H9 (cell line): ENCODE measurements around the gene ALMS1. TPM values are rescaled to one million over a fixed set of nuclear protein-coding genes. Genes with fewer than 3 reads are reported as not detected.

Source experiments
- DNase-seq: peaks from one replicate; pipeline ENCODE4 v3.0.0-alpha.2; 2017
- H2AFZ ChIP-seq: one replicate; pipeline ENCODE4 v1.6.1; 2013; ENCODE audit warnings: mild to moderate bottlenecking, low read length, control low read depth, moderate library complexity
- H2AK5ac ChIP-seq: 2 replicates; pipeline ENCODE4 v1.6.1; 2013; ENCODE audit warnings: low read length, control low read depth, mixed read lengths; ENCODE audit not compliant: insufficient read length
- H2BK120ac ChIP-seq: one replicate; pipeline ENCODE4 v1.6.1; 2013; ENCODE audit warnings: low read depth, mild to moderate bottlenecking, low read length, control low read depth, inconsistent platforms; ENCODE audit not compliant: poor library complexity, severe bottlenecking
- H2BK12ac ChIP-seq: 2 replicates; pipeline ENCODE4 v1.6.1; 2013; ENCODE audit warnings: low read length, control low read depth, mixed read lengths, low read depth; ENCODE audit not compliant: insufficient read length
- H2BK15ac ChIP-seq: 2 replicates; pipeline ENCODE4 v1.6.1; 2013; ENCODE audit warnings: low read depth, low read length, control low read depth
- H2BK20ac ChIP-seq: one replicate; pipeline ENCODE4 v1.6.1; 2013; ENCODE audit warnings: low read depth, mild to moderate bottlenecking, low read length, control low read depth, inconsistent platforms; ENCODE audit not compliant: poor library complexity, severe bottlenecking
- H2BK5ac ChIP-seq: 2 replicates; pipeline ENCODE4 v1.6.1; 2013; ENCODE audit warnings: low read length, control low read depth, mixed read lengths; ENCODE audit not compliant: insufficient read length
- H3K14ac ChIP-seq: 2 replicates; pipeline ENCODE4 v1.6.1; 2013; ENCODE audit warnings: low read length, control low read depth; ENCODE audit not compliant: insufficient read depth
- H3K18ac ChIP-seq: 2 replicates; pipeline ENCODE4 v1.6.1; 2013; ENCODE audit warnings: low read depth, mild to moderate bottlenecking, mixed read lengths, low read length, control low read depth; ENCODE audit not compliant: insufficient read length
- H3K23ac ChIP-seq: 2 replicates; pipeline ENCODE4 v1.6.1; 2013; ENCODE audit warnings: low read length, control low read depth, mixed read lengths, low read depth; ENCODE audit not compliant: insufficient read length
- H3K23me2 ChIP-seq: 2 replicates; pipeline ENCODE4 v1.6.1; 2013; ENCODE audit warnings: low read depth, mild to moderate bottlenecking, mixed read lengths, low read length, control low read depth; ENCODE audit not compliant: insufficient read length, poor library complexity, severe bottlenecking
- H3K27ac ChIP-seq: 2 replicates; pipeline ENCODE4 v1.5.1; 2013; ENCODE audit warnings: low read length, control low read depth, mixed read lengths, low read depth; ENCODE audit not compliant: insufficient read length
- H3K27me3 ChIP-seq: 2 replicates; pipeline ENCODE4 v1.6.1; 2013; ENCODE audit warnings: low read length, control low read depth, inconsistent platforms; ENCODE audit not compliant: insufficient read depth
- H3K4ac ChIP-seq: 2 replicates; pipeline ENCODE4 v1.6.1; 2013; ENCODE audit warnings: low read depth, mild to moderate bottlenecking, control low read depth, inconsistent platforms, low read length, moderate library complexity
- H3K4me1 ChIP-seq: 2 replicates; pipeline ENCODE4 v1.6.1; 2013; ENCODE audit warnings: low read length, control low read depth, inconsistent platforms; ENCODE audit not compliant: insufficient read depth
- H3K4me2 ChIP-seq: 2 replicates; pipeline ENCODE4 v1.6.1; 2013; ENCODE audit warnings: low read length, control low read depth, mixed read lengths; ENCODE audit not compliant: insufficient read length, insufficient read depth
- H3K56ac ChIP-seq: 2 replicates; pipeline ENCODE4 v1.6.1; 2013; ENCODE audit warnings: low read depth, mild to moderate bottlenecking, mixed read lengths, low read length, control low read depth; ENCODE audit not compliant: insufficient read length
- H3K79me1 ChIP-seq: 2 replicates; pipeline ENCODE4 v1.6.1; 2013; ENCODE audit warnings: low read depth, mild to moderate bottlenecking, moderate library complexity, low read length, control low read depth, inconsistent platforms; ENCODE audit not compliant: insufficient read depth, poor library complexity, severe bottlenecking
- H3K79me2 ChIP-seq: 2 replicates; pipeline ENCODE4 v1.6.1; 2013; ENCODE audit warnings: low read length, control low read depth, inconsistent platforms; ENCODE audit not compliant: insufficient read depth
- H3K9ac ChIP-seq: 2 replicates; pipeline ENCODE4 v1.6.1; 2013; ENCODE audit warnings: low read length, control low read depth, mixed read lengths; ENCODE audit not compliant: insufficient read length; ENCODE audit errors: extremely low read depth
- H3K9me3 ChIP-seq: one replicate; pipeline ENCODE4 v1.6.1; 2013; ENCODE audit warnings: low read depth, low read length, inconsistent platforms; ENCODE audit not compliant: control insufficient read depth
- H3T11ph ChIP-seq: one replicate; pipeline ENCODE4 v1.6.1; 2013; ENCODE audit warnings: mild to moderate bottlenecking, low read length, control low read depth, inconsistent platforms
- H4K20me1 ChIP-seq: one replicate; pipeline ENCODE4 v1.6.1; 2013; ENCODE audit not compliant: control insufficient read depth, insufficient read length, insufficient read depth
- H4K5ac ChIP-seq: 2 replicates; pipeline ENCODE4 v1.6.1; 2013; ENCODE audit warnings: low read depth, mild to moderate bottlenecking, mixed read lengths, low read length, control low read depth; ENCODE audit not compliant: insufficient read length
- H4K8ac ChIP-seq: replicated peaks from 2 replicates; pipeline ENCODE4 v1.6.1; 2013; ENCODE audit warnings: low read length, control low read depth, mixed read lengths, low read depth; ENCODE audit not compliant: insufficient read length
- H4K91ac ChIP-seq: 2 replicates; pipeline ENCODE4 v1.6.1; 2013; ENCODE audit warnings: low read depth, mild to moderate bottlenecking, moderate library complexity, mixed read lengths, low read length, control low read depth; ENCODE audit not compliant: insufficient read length
- H3K27ac Mint-ChIP-seq, 3 experiments: 2 replicates in 2 of 3; 3 replicates in 1 of 3; pipeline ENCODE4 v1.8.0; 2020 to 2021; ENCODE audit warnings: mixed read lengths in 3 of 3, mild to moderate bottlenecking in 1 of 3, moderate library complexity in 1 of 3
- H3K27me3 Mint-ChIP-seq: 2 replicates; pipeline ENCODE4 v1.8.0; 2021; ENCODE audit warnings: low read depth, mild to moderate bottlenecking, moderate library complexity, mixed read lengths
- H3K36me3 Mint-ChIP-seq, 3 experiments: 2 replicates in 2 of 3; 3 replicates in 1 of 3; pipeline ENCODE4 v1.8.0; 2020 to 2021; ENCODE audit warnings: low read depth in 3 of 3, mixed read lengths in 3 of 3; ENCODE audit not compliant: insufficient read depth in 1 of 3
- H3K4me1 Mint-ChIP-seq, 2 experiments: 2 replicates each; pipeline ENCODE4 v1.8.0; 2020; ENCODE audit warnings: mixed read lengths in 2 of 2
- H3K4me3 Mint-ChIP-seq, 2 experiments: 2 replicates in 1 of 2; 3 replicates in 1 of 2; pipeline ENCODE4 v1.8.0; 2020 to 2021; ENCODE audit warnings: mild to moderate bottlenecking in 2 of 2, mixed read lengths in 2 of 2, moderate library complexity in 1 of 2
- H3K9me3 Mint-ChIP-seq, 2 experiments: 2 replicates in 1 of 2; 3 replicates in 1 of 2; pipeline ENCODE4 v1.8.0; 2020; ENCODE audit warnings: mild to moderate bottlenecking in 2 of 2, mixed read lengths in 2 of 2, moderate library complexity in 1 of 2
- WGBS: extraction: QIAGEN DNeasy Blood & Tissue Kit; methylation state at CpG from one replicate; pipeline ENCODE4 v1.1.7; 2013; ENCODE audit warnings: missing lambda C conversion rate, low lambda C conversion rate, mixed read lengths; ENCODE audit not compliant: insufficient read length; ENCODE audit errors: extremely low coverage; 5-methylcytosine and 5-hydroxymethylcytosine counted together
- total RNA-seq: library from RNA; stranded (reverse); gene quantifications from 2 replicates; pipeline ENCODE4 v1.2.1, GENCODE V29; 2021
- TF ChIP-seq, protein P1 (sequence below): fragments of 200-600 bp; sonication (generic); conservative IDR thresholded peaks from 3 replicates; pipeline ENCODE4 v1.8.0; 2021; ENCODE audit warnings: antibody characterized with exemption, mild to moderate bottlenecking

ALMS1 gene
- total RNA-seq, 1 experiment from 2014 or later, result 36.2 TPM

DNA sequence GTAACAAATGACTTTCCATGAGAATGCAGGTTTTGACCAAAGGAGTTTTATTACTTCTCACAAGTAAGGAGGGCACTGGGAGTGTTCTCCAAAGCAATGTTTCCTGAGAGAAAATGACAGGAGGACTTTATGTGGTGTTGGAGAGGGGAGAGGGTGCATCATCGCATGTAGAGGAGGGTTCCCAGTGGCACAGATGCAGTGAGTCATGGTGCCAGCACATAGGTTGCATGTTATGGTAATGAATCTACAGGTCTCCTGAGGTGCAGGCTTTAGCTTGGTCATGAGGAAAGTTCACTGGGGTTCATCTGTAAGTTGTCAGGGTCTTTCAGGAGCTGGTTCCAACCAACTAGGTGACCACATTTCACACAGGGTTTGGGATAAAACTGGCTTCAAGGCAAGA, 226.2 kb downstream of the ALMS1 start:
- Histone ChIP-seq H4K8ac (no peak overlapping the region), H2AFZ (no peak overlapping the region), H4K20me1 (no peaks in the 10 kb centered on the region), H2BK120ac (no peak overlapping the region), H2BK15ac (no peak overlapping the region), H3K79me2 (no peaks in the 10 kb centered on the region), H4K91ac (no peak overlapping the region), H2BK20ac (no peak overlapping the region), H4K5ac (no peak overlapping the region), H2BK12ac (no peak overlapping the region), H3K9ac (no peak overlapping the region), H3K14ac (no peak overlapping the region), H3K27me3 (no peaks in the 10 kb centered on the region), H3T11ph (no peak overlapping the region), H3K4me2 (no peak overlapping the region), H3K18ac (no peak overlapping the region), H3K23ac (no peak overlapping the region), H2AK5ac (no peak overlapping the region), H3K4me1 (no peaks in the 10 kb centered on the region), H2BK5ac (no peak overlapping the region), H3K56ac (no peak overlapping the region), H3K4ac (no peak overlapping the region), H3K23me2 (no peaks in the 10 kb centered on the region), H3K79me1 (no peaks in the 10 kb centered on the region), H3K27ac (no peak overlapping the region), H3K9me3 (no peaks in the 10 kb centered on the region)
- Mint-ChIP-seq H3K27ac (0 out of 7 replicates have a peak overlapping the region, but pooled peaks of 1 of the 3 experiments have one; percentile 48), H3K36me3 (peaks cover 1 to 10% (median 4%) of the 10 kb centered on the region in 3 experiments; a peak in 3 of 7 replicates), H3K4me1 (peaks cover 0 to 6% of the 10 kb centered on the region in 2 experiments; a peak in 2 of 4 replicates), H3K9me3 (no peaks in the 10 kb centered on the region), H3K27me3 (no peaks in the 10 kb centered on the region; the same call in 1 of the 2 replicates), H3K4me3 (no peak overlapping the region)
- WGBS, result no CpG with 5 or more reads among the region's 1 CpG
- TF ChIP-seq, protein P1, sequence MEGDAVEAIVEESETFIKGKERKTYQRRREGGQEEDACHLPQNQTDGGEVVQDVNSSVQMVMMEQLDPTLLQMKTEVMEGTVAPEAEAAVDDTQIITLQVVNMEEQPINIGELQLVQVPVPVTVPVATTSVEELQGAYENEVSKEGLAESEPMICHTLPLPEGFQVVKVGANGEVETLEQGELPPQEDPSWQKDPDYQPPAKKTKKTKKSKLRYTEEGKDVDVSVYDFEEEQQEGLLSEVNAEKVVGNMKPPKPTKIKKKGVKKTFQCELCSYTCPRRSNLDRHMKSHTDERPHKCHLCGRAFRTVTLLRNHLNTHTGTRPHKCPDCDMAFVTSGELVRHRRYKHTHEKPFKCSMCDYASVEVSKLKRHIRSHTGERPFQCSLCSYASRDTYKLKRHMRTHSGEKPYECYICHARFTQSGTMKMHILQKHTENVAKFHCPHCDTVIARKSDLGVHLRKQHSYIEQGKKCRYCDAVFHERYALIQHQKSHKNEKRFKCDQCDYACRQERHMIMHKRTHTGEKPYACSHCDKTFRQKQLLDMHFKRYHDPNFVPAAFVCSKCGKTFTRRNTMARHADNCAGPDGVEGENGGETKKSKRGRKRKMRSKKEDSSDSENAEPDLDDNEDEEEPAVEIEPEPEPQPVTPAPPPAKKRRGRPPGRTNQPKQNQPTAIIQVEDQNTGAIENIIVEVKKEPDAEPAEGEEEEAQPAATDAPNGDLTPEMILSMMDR, result no peak
- no peak for DNase-seq
